Measurements from ENCODE around the gene CROCC2.
A peak's percentile ranks its signal among the peaks of the same experiment; 100 is the strongest.

Gene CROCC2

GRCh38 chr2:240983996-240984498, 77.9 kb downstream of the CROCC2 start:
- TF ChIP-seq CTCF (IDR thresholded peaks at IDR 0.05; ENCODE audit: low read depth, low read length): no peak
- no peak overlapping the region for H3K4me3 ChIP-seq (replicated peaks in 1 of 2; ENCODE audit: low read depth in 2 of 2, low read length in 2 of 2)
- no peak for DNase-seq (ENCODE audit: low read depth in 2 of 2)

GRCh38 chr2:240985881-240986786, 80.0 kb downstream of the CROCC2 start:
- no peak for DNase-seq (ENCODE audit: low read depth in 2 of 2)
- H3K4me3 ChIP-seq (replicated peaks in 1 of 2; ENCODE audit: low read depth in 2 of 2, low read length in 2 of 2): no peak overlapping the region
- no peak for TF ChIP-seq CTCF (IDR thresholded peaks at IDR 0.05; ENCODE audit: low read depth, low read length)

DNA sequence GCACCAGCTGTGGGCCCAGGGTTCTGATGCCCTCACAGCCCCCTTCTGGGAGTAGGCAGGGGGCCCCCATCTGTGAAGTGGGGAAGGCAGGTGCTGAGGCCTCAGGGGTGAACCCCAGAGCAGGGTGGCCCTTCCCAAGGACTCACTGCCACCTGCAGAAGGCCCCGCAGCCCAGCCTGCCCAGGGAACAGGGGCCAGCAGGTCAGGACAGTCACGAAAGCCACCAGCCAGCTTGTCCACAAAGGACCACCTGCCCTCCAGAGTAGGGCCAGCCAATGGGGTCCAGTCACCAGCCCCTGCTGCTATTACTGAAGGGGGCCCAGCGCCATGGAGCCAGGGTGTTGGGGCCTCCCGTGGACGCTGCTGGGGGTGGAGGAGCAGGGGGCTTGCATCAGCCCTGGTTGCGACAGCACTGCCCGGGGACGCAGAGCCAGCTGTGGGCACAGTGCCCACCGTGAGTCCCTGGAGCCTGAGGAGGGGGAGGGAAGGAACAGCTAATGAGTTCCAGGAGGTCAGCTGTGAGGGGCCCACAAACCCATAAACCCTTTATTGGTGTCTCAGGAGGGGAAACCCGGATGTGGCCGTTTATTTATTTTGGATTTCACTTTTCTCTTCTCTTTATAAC, 80.8 kb downstream of the CROCC2 start:
- H3K4me3 ChIP-seq (replicated peaks in 1 of 2; ENCODE audit: low read depth in 2 of 2, low read length in 2 of 2): no peak overlapping the region
- peak; percentile 81 to 93 for DNase-seq (ENCODE audit: low read depth in 2 of 2)
- TF ChIP-seq CTCF (IDR thresholded peaks at IDR 0.05; ENCODE audit: low read depth, low read length): no peak

DNA sequence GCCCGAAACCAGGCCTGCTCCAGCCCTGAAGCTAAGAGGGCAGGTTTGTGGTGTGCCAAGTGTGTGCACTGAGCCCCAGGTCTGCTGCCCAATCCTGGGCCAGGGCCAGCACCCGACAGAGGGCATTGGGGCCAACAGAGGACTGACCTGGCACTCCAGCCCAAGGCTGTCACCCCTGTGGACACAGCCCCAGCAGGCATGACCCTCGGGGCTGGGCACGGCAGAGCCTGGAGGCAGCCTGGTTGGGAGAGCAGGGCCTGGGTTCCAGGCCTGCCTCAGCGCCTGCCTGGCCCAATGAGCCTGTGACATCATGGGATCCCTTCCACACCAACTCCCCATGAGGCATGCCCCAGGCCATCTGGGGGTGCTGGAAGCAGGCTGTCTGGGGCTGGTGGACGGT, 81.5 kb downstream of the CROCC2 start:
- DNase-seq (ENCODE audit: low read depth in 2 of 2): no peak
- H3K4me3 ChIP-seq (replicated peaks in 1 of 2; ENCODE audit: low read depth in 2 of 2, low read length in 2 of 2): no peak overlapping the region
- TF ChIP-seq CTCF (IDR thresholded peaks at IDR 0.05; ENCODE audit: low read depth, low read length): no peak

- no peak for TF ChIP-seq CTCF (IDR thresholded peaks at IDR 0.05; ENCODE audit: low read depth, low read length)
- DNase-seq (ENCODE audit: low read depth in 2 of 2): peak; percentile 34 to 52
- no peak overlapping the region for H3K4me3 ChIP-seq (replicated peaks in 1 of 2; ENCODE audit: low read depth in 2 of 2, low read length in 2 of 2)
These were observed 82.0 kb downstream of the CROCC2 start for GRCh38 chr2:240988146-240988545.

GRCh38 chr2:240988571-240989271, 82.6 kb downstream of the CROCC2 start:
- no peak for DNase-seq (ENCODE audit: low read depth in 2 of 2)

More at GRCh38 chr2:240988571-240989271, 82.6 kb downstream of the CROCC2 start:
- no peak overlapping the region for H3K4me3 ChIP-seq (replicated peaks in 1 of 2; ENCODE audit: low read depth in 2 of 2, low read length in 2 of 2)
- TF ChIP-seq CTCF (IDR thresholded peaks at IDR 0.05; ENCODE audit: low read depth, low read length): no peak

All from cardiac fibroblast (primary cell).